ENCODE data around the gene EFCAB12. TPM values are rescaled to one million over a fixed set of nuclear protein-coding genes. Genes with fewer than 3 reads are reported as not detected.

The EFCAB12 gene
- total and polyA plus RNA-seq, 2 experiments from 2014 or later, result 0.19 to 0.20 TPM

- H3K4me3 ChIP-seq, result no peak overlapping the region
- H3K4me1 ChIP-seq (ENCODE audit: insufficient read depth), result peaks cover 26% of the 10 kb centered on the region
- H3K9me3 ChIP-seq (ENCODE audit: low read depth), result no peaks in the 10 kb centered on the region
- no peak for DNase-seq (ENCODE audit: low spot score)
- no peaks in the 10 kb centered on the region for H4K20me1 ChIP-seq (ENCODE audit: insufficient read depth, poor library complexity, severe bottlenecking)
- H3K27me3 ChIP-seq, result no peaks in the 10 kb centered on the region
- H3K4me2 ChIP-seq, result no peak overlapping the region
- H3K27ac ChIP-seq, result no peak overlapping the region
- TF ChIP-seq CTCF (IDR thresholded peaks at IDR 0.05; ENCODE audit: poor library complexity) (no peak), EZH2 (IDR thresholded peaks at IDR 0.05; ENCODE audit: borderline replicate concordance) (no peak), EZH2phosphoT487 (IDR thresholded peaks at IDR 0.05; ENCODE audit: low read depth, severe bottlenecking, unreplicated experiment) (no peak)
- no peaks in the 10 kb centered on the region for H3K9me2 ChIP-seq (replicated peaks; ENCODE audit: insufficient read depth)
- H3K79me2 ChIP-seq, result peaks cover 48% of the 10 kb centered on the region
- no peaks in the 10 kb centered on the region for H3K36me3 ChIP-seq (replicated peaks; ENCODE audit: insufficient read depth, low read depth)
- no peak overlapping the region for H2AFZ ChIP-seq
These were observed 14.5 kb upstream of the EFCAB12 start for GRCh38 chr3:129442947-129443346.

- Histone ChIP-seq H3K9me3 (ENCODE audit: low read depth) (no peaks in the 10 kb centered on the region), H3K27me3 (no peaks in the 10 kb centered on the region), H3K4me3 (no peak overlapping the region), H3K36me3 (replicated peaks; ENCODE audit: insufficient read depth, low read depth) (no peaks in the 10 kb centered on the region), H2AFZ (no peak overlapping the region), H3K79me2 (peaks cover 52% of the 10 kb centered on the region), H4K20me1 (ENCODE audit: insufficient read depth, poor library complexity, severe bottlenecking) (no peaks in the 10 kb centered on the region), H3K4me2 (peak overlapping the region; percentile 82), H3K9me2 (replicated peaks; ENCODE audit: insufficient read depth) (no peaks in the 10 kb centered on the region), H3K27ac (no peak overlapping the region), H3K4me1 (ENCODE audit: insufficient read depth) (peaks cover 22% of the 10 kb centered on the region)
- TF ChIP-seq CTCF (IDR thresholded peaks at IDR 0.05; ENCODE audit: poor library complexity), result no peak
- TF ChIP-seq EZH2 (IDR thresholded peaks at IDR 0.05; ENCODE audit: borderline replicate concordance), result no peak
- TF ChIP-seq EZH2phosphoT487 (IDR thresholded peaks at IDR 0.05; ENCODE audit: low read depth, severe bottlenecking, unreplicated experiment), result no peak
- WGBS (ENCODE audit: low lambda C conversion rate, missing lambda C conversion rate), result 52% methylated on average over 2 of the region's 2 CpGs
- DNase-seq (ENCODE audit: low spot score), result no peak
These were observed 14.1 kb upstream of the EFCAB12 start for GRCh38 chr3:129442486-129442885.

GRCh38 chr3:129441782-129442181 is 13.3 kb upstream of the EFCAB12 start:
- Histone ChIP-seq H2AFZ (no peak overlapping the region), H4K20me1 (ENCODE audit: insufficient read depth, poor library complexity, severe bottlenecking) (no peaks in the 10 kb centered on the region), H3K27me3 (no peaks in the 10 kb centered on the region), H3K27ac (peak overlapping the region; percentile 78), H3K9me3 (ENCODE audit: low read depth) (no peaks in the 10 kb centered on the region), H3K4me3 (no peak overlapping the region), H3K4me1 (ENCODE audit: insufficient read depth) (peaks cover 17% of the 10 kb centered on the region), H3K9me2 (replicated peaks; ENCODE audit: insufficient read depth) (no peaks in the 10 kb centered on the region), H3K79me2 (peaks cover 58% of the 10 kb centered on the region), H3K4me2 (peak overlapping the region; percentile 82), H3K36me3 (replicated peaks; ENCODE audit: insufficient read depth, low read depth) (no peaks in the 10 kb centered on the region)
- TF ChIP-seq EZH2 (IDR thresholded peaks at IDR 0.05; ENCODE audit: borderline replicate concordance), result no peak
- TF ChIP-seq EZH2phosphoT487 (IDR thresholded peaks at IDR 0.05; ENCODE audit: low read depth, severe bottlenecking, unreplicated experiment), result no peak
- TF ChIP-seq CTCF (IDR thresholded peaks at IDR 0.05; ENCODE audit: poor library complexity), result no peak
- whole genome bisulfite sequencing (ENCODE audit: low lambda C conversion rate, missing lambda C conversion rate), result 36% methylated on average over 4 of the region's 4 CpGs
- no peak for DNase-seq (ENCODE audit: low spot score)

GRCh38 chr3:129441215-129441614 is 12.8 kb upstream of the EFCAB12 start:
- no peak for TF ChIP-seq EZH2 (IDR thresholded peaks at IDR 0.05; ENCODE audit: borderline replicate concordance)
- TF ChIP-seq CTCF (IDR thresholded peaks at IDR 0.05; ENCODE audit: poor library complexity), result no peak
- TF ChIP-seq EZH2phosphoT487 (IDR thresholded peaks at IDR 0.05; ENCODE audit: low read depth, severe bottlenecking, unreplicated experiment), result no peak
- no peaks in the 10 kb centered on the region for H3K36me3 ChIP-seq (replicated peaks; ENCODE audit: insufficient read depth, low read depth)
- H2AFZ ChIP-seq, result peak overlapping the region; percentile 38
- peaks cover 64% of the 10 kb centered on the region for H3K79me2 ChIP-seq
- H3K27ac ChIP-seq, result peak overlapping the region; percentile 78
- H4K20me1 ChIP-seq (ENCODE audit: insufficient read depth, poor library complexity, severe bottlenecking), result no peaks in the 10 kb centered on the region
- H3K27me3 ChIP-seq, result no peaks in the 10 kb centered on the region
- no peak for DNase-seq (ENCODE audit: low spot score)
- 69% methylated on average over 9 of the region's 9 CpGs for WGBS (ENCODE audit: low lambda C conversion rate, missing lambda C conversion rate)
- peak overlapping the region; percentile 26 for H3K4me3 ChIP-seq
- no peaks in the 10 kb centered on the region for H3K9me3 ChIP-seq (ENCODE audit: low read depth)
- H3K4me1 ChIP-seq (ENCODE audit: insufficient read depth), result peaks cover 13% of the 10 kb centered on the region
- H3K9me2 ChIP-seq (replicated peaks; ENCODE audit: insufficient read depth), result no peaks in the 10 kb centered on the region
- H3K4me2 ChIP-seq, result peak overlapping the region; percentile 82
